Measurements from ENCODE around the gene RFC2. TPM values are rescaled to one million over a fixed set of nuclear protein-coding genes. Genes with fewer than 3 reads are reported as not detected.

The RFC2 gene
- polyA plus RNA-seq, 2 of the 4 experiments (the other 2 are of a cell fraction) = 44.6 to 71.2 TPM

DNA sequence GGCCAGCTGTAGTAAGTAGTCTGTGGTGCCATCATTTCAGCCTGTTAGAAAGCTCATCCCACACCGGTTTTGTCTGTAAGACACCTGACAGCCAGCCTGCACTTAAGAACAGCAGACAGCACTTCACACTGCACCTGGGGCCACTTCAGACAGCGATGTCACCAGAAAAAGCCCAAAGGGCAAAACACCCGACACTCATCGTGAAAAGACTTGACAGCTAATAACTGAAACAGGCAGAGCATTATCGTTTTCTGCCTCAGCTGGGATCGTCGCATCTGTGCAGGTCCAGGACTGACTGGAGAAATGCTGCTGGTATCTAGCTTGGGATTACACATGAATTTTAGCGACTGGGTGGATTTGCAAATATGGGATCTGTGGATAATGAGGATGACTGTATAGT lies 61.1 kb downstream of the RFC2 start (continued):
- TF ChIP-seq RFX5 (IDR thresholded peaks at IDR 0.05) (no peak), EHMT2 (IDR thresholded peaks at IDR 0.05; ENCODE audit: low read depth) (no peak), KDM1A (IDR thresholded peaks at IDR 0.05; ENCODE audit: low read depth) (no peak)

DNA sequence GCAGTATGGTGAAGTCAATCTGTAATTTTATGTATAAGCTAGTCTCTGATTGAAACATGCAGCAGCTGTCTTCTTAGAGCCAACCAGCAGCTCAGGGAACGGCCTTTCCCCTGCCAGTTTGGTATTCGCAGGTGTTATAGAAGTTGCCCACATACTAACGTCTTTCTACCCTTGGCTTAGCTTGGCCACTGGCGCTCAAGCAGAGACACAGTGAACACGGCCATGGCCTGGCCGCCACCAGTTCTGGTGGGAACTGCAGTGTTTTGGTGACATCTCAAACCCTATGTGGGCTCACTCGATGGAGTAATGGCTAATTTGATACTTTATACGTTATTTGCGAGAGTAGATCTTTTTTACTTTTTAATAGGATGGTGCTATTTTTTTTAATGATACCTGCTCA lies 63.0 kb downstream of the RFC2 start:
- H3K27ac ChIP-seq = no peak overlapping the region
- peaks cover 17% of the 10 kb centered on the region for H3K4me1 ChIP-seq
- CTCF ChIA-PET = interaction anchor here (1.0 to 7.7 kb wide), 5 partner anchors 12 to 210 kb away, joined by 3 to 50 read pairs (median 11); no protein-coding TSS in a partner anchor
- 93% methylated on average over 9 of the region's 9 CpGs for WGBS (ENCODE audit: missing lambda C conversion rate)
- H3K4me3 ChIP-seq = no peak overlapping the region
- ATAC-seq = no peak
- POLR2A ChIA-PET = no interaction called here
- TF ChIP-seq MYC (IDR thresholded peaks at IDR 0.05; ENCODE audit: borderline replicate concordance, low read length) (no peak), HOXB13 (CRISPR knock-in tag; IDR thresholded peaks at IDR 0.05; ENCODE audit: low read depth) (no peak), MAFK (IDR thresholded peaks at IDR 0.05; ENCODE audit: partially characterized antibody) (no peak), FOSB (CRISPR knock-in tag; IDR thresholded peaks at IDR 0.05) (no peak), TFCP2L1 (CRISPR knock-in tag; IDR thresholded peaks at IDR 0.05) (no peak), CBX8 (IDR thresholded peaks at IDR 0.05) (no peak), ESRRA (IDR thresholded peaks at IDR 0.05; ENCODE audit: borderline replicate concordance, low read length) (no peak), KDM1A (IDR thresholded peaks at IDR 0.05; ENCODE audit: low read depth) (no peak), EP300 (IDR thresholded peaks at IDR 0.05) (no peak), CBX2 (IDR thresholded peaks at IDR 0.05; ENCODE audit: borderline replicate concordance, low read depth) (no peak)
- TF ChIP-seq, protein P1, sequence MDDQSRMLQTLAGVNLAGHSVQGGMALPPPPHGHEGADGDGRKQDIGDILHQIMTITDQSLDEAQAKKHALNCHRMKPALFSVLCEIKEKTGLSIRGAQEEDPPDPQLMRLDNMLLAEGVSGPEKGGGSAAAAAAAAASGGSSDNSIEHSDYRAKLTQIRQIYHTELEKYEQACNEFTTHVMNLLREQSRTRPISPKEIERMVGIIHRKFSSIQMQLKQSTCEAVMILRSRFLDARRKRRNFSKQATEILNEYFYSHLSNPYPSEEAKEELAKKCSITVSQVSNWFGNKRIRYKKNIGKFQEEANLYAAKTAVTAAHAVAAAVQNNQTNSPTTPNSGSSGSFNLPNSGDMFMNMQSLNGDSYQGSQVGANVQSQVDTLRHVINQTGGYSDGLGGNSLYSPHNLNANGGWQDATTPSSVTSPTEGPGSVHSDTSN (IDR thresholded peaks at IDR 0.05) = no peak
- TF ChIP-seq, protein P2, sequence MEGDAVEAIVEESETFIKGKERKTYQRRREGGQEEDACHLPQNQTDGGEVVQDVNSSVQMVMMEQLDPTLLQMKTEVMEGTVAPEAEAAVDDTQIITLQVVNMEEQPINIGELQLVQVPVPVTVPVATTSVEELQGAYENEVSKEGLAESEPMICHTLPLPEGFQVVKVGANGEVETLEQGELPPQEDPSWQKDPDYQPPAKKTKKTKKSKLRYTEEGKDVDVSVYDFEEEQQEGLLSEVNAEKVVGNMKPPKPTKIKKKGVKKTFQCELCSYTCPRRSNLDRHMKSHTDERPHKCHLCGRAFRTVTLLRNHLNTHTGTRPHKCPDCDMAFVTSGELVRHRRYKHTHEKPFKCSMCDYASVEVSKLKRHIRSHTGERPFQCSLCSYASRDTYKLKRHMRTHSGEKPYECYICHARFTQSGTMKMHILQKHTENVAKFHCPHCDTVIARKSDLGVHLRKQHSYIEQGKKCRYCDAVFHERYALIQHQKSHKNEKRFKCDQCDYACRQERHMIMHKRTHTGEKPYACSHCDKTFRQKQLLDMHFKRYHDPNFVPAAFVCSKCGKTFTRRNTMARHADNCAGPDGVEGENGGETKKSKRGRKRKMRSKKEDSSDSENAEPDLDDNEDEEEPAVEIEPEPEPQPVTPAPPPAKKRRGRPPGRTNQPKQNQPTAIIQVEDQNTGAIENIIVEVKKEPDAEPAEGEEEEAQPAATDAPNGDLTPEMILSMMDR (IDR thresholded peaks at IDR 0.05) = no peak
- DNase-seq (ENCODE audit: low read depth in 1 of 2, low spot score in 1 of 2) = no peak
- no peak overlapping the region for H3K4me2 ChIP-seq
- FAIRE-seq = no peak
- H3K9me3 ChIP-seq = no peaks in the 10 kb centered on the region

DNA sequence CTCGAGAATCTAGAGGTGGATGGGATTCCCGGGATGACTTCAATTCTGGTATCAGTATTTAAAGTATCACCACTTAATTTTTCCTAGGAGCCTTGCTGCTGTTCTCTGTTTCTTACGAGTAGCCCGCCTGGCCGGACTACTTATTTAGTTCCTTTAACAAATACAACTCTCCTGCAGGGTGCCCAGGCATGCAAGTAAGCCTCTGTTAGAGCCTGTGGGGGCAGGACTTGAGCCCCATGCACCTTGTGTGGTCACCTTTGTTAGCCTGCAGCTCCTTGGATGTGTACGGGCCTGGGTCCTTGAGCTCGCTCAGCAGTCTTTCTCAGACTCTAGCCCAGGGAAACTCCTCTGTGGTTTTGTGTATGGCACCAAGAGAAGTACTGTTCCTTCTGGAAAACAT lies 63.9 kb downstream of the RFC2 start:
- H3K27ac ChIP-seq = no peak overlapping the region
- CTCF ChIA-PET = interaction anchor here (1.0 to 7.7 kb wide), 7 partner anchors 9 to 324 kb away, joined by 3 to 50 read pairs (median 5); no protein-coding TSS in a partner anchor
- no peak overlapping the region for H3K4me3 ChIP-seq
- H3K9me3 ChIP-seq = no peaks in the 10 kb centered on the region
- FAIRE-seq = no peak
- no peak overlapping the region for H3K4me2 ChIP-seq
- TF ChIP-seq POLR2A (IDR thresholded peaks at IDR 0.05; ENCODE audit: low read length) = no peak
- TF ChIP-seq, protein P3, sequence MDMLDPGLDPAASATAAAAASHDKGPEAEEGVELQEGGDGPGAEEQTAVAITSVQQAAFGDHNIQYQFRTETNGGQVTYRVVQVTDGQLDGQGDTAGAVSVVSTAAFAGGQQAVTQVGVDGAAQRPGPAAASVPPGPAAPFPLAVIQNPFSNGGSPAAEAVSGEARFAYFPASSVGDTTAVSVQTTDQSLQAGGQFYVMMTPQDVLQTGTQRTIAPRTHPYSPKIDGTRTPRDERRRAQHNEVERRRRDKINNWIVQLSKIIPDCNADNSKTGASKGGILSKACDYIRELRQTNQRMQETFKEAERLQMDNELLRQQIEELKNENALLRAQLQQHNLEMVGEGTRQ (IDR thresholded peaks at IDR 0.05) = no peak
- TF ChIP-seq, protein P4, sequence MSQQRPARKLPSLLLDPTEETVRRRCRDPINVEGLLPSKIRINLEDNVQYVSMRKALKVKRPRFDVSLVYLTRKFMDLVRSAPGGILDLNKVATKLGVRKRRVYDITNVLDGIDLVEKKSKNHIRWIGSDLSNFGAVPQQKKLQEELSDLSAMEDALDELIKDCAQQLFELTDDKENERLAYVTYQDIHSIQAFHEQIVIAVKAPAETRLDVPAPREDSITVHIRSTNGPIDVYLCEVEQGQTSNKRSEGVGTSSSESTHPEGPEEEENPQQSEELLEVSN (IDR thresholded peaks at IDR 0.05; ENCODE audit: borderline replicate concordance, low read depth) = no peak
- no peak for TF ChIP-seq CBX8 (IDR thresholded peaks at IDR 0.05)
- TF ChIP-seq, protein P1 (IDR thresholded peaks at IDR 0.05) = no peak
- TF ChIP-seq JUN (IDR thresholded peaks at IDR 0.05) = no peak
- TF ChIP-seq, protein P2 (IDR thresholded peaks at IDR 0.05) = no peak
- TF ChIP-seq CBX2 (IDR thresholded peaks at IDR 0.05; ENCODE audit: borderline replicate concordance, low read depth) = no peak
- TF ChIP-seq SMC3 (IDR thresholded peaks at IDR 0.05) = no peak
- TF ChIP-seq, protein P5, sequence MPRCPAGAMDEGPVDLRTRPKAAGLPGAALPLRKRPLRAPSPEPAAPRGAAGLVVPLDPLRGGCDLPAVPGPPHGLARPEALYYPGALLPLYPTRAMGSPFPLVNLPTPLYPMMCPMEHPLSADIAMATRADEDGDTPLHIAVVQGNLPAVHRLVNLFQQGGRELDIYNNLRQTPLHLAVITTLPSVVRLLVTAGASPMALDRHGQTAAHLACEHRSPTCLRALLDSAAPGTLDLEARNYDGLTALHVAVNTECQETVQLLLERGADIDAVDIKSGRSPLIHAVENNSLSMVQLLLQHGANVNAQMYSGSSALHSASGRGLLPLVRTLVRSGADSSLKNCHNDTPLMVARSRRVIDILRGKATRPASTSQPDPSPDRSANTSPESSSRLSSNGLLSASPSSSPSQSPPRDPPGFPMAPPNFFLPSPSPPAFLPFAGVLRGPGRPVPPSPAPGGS (IDR thresholded peaks at IDR 0.05) = no peak
- TF ChIP-seq JUNB (IDR thresholded peaks at IDR 0.05) = no peak
- TF ChIP-seq SREBF2 (IDR thresholded peaks at IDR 0.05) = no peak
- TF ChIP-seq, protein P6, sequence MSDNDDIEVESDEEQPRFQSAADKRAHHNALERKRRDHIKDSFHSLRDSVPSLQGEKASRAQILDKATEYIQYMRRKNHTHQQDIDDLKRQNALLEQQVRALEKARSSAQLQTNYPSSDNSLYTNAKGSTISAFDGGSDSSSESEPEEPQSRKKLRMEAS (IDR thresholded peaks at IDR 0.05) = no peak
- no peak for TF ChIP-seq HOXA7 (CRISPR knock-in tag; IDR thresholded peaks at IDR 0.05)
- no peak for TF ChIP-seq TFCP2L1 (CRISPR knock-in tag; IDR thresholded peaks at IDR 0.05)
- TF ChIP-seq NFE2L2 (conservative IDR thresholded peaks at IDR 0.05; ENCODE audit: low read length) = no peak
- TF ChIP-seq RARB (CRISPR knock-in tag; IDR thresholded peaks at IDR 0.05) = no peak
- TF ChIP-seq FOSL2 (IDR thresholded peaks at IDR 0.05) = no peak
- TF ChIP-seq FOSL2 (CRISPR knock-in tag; IDR thresholded peaks at IDR 0.05) = no peak
- POLR2A ChIA-PET = no interaction called here
- ATAC-seq = no peak; a peak in 1 of 6 replicates
- WGBS (ENCODE audit: missing lambda C conversion rate) = 91% methylated on average over 7 of the region's 7 CpGs
- peaks cover 17% of the 10 kb centered on the region for H3K4me1 ChIP-seq
- DNase-seq (ENCODE audit: low read depth in 1 of 2, low spot score in 1 of 2) = no peak
